Skeletal muscle tissue (tissue), 4 donors: Measurements from ENCODE around the gene PERM1. TPM values are rescaled to one million over a fixed set of nuclear protein-coding genes. Genes with fewer than 3 reads are reported as not detected.
"Not testable (repeated sequence)": the region's sequence is repeated elsewhere in the genome, so short reads cannot be mapped to it uniquely, and the experiment has no call there.

Source experiments
- H3K27ac ChIP-seq: one replicate; pipeline ENCODE4 v1.7.0; 2013; ENCODE audit warnings: mild to moderate bottlenecking, low read depth, low read length, inconsistent platforms
- H3K27me3 ChIP-seq, 3 donors: one replicate each; pipeline ENCODE4 v1.7.0; 2013; ENCODE audit warnings: low read length in 3 of 3; ENCODE audit not compliant: control insufficient read depth in 3 of 3, insufficient read depth in 3 of 3
- H3K36me3 ChIP-seq, 3 donors: one replicate each; pipeline ENCODE4 v1.7.0; 2013; ENCODE audit warnings: low read length in 3 of 3; ENCODE audit not compliant: control insufficient read depth in 3 of 3, insufficient read depth in 3 of 3
- H3K4me1 ChIP-seq, 3 donors: one replicate each; pipeline ENCODE4 v1.7.0; 2013; ENCODE audit warnings: low read length in 3 of 3, mild to moderate bottlenecking in 3 of 3; ENCODE audit not compliant: control insufficient read depth in 3 of 3, insufficient read depth in 3 of 3
- H3K4me3 ChIP-seq, 3 donors: one replicate each; pipeline ENCODE4 v1.7.0; 2013; ENCODE audit warnings: low read length in 3 of 3
- H3K9ac ChIP-seq, 3 donors: one replicate each; pipeline ENCODE4 v1.7.0; 2013; ENCODE audit warnings: low read length in 3 of 3, mild to moderate bottlenecking in 3 of 3, moderate library complexity in 2 of 3, low read depth in 1 of 3
- H3K9me3 ChIP-seq, 3 donors: one replicate each; pipeline ENCODE4 v1.7.0; 2013; ENCODE audit warnings: low read length in 3 of 3; ENCODE audit not compliant: control insufficient read depth in 3 of 3
- total RNA-seq: library from RNA; depleted of rRNA; stranded (reverse); fragments of >200 nt; gene quantifications from one replicate; pipeline ENCODE4 v1.2.3, GENCODE V29; 2014
- donor health status: Osteomylitis.

The PERM1 gene
- total RNA-seq, 1 donor from 2014 or later, result 3.1 TPM

DNA sequence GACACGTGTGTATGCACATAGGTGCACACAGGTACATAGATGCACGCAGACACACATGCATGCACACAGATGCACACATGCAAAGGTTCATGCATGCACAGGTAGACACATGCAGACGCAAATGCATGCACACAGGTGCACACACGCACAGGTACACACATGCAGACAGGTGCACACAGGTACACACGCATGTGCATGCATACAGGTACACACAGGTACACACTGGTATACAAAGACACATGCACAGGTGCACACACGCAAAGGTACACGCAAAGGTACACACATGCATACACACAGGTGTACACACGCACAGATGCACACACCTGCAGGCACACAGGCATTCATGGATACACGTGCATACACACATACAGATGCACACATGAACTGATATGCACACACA, 31.6 kb downstream of the PERM1 start:
- H3K36me3 ChIP-seq, result peaks cover 88 to 94% (median 89%) of the 10 kb centered on the region in 3 donors
- no peaks in the 10 kb centered on the region for H3K27me3 ChIP-seq

DNA sequence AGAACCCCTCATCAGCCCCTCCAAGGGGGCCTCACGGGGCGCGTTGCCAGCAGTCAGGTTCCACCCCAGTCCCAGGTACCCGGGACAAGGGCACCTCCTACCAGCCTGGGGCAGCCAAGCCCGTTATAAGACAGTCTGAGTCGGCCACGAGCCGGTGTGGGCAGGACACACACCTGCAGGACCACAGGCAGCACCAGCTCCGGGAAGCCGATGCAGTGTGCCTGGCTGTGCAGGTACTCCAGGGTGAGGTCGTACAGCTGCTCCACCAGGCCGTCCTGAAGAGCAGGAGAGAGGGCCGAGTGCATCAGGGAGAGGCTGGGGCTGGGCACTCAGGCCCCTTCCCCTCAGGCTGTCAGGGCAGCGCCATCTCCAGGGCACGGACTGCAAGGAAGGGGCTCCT, 33.9 kb downstream of the PERM1 start:
- Histone ChIP-seq H3K9me3 (no peaks in the 10 kb centered on the region), H3K4me1 (peaks cover 0 to 3% (median 0%) of the 10 kb centered on the region in 3 donors), H3K36me3 (peaks cover 67 to 74% (median 72%) of the 10 kb centered on the region in 3 donors)

More for the DNA sequence above, 31.6 kb downstream of the PERM1 start:
- H3K4me3 ChIP-seq, result no peak overlapping the region
- no peaks in the 10 kb centered on the region for H3K4me1 ChIP-seq
- H3K27ac ChIP-seq, result no peak overlapping the region
- H3K9ac ChIP-seq, result no peak overlapping the region
- no peaks in the 10 kb centered on the region for H3K9me3 ChIP-seq

DNA sequence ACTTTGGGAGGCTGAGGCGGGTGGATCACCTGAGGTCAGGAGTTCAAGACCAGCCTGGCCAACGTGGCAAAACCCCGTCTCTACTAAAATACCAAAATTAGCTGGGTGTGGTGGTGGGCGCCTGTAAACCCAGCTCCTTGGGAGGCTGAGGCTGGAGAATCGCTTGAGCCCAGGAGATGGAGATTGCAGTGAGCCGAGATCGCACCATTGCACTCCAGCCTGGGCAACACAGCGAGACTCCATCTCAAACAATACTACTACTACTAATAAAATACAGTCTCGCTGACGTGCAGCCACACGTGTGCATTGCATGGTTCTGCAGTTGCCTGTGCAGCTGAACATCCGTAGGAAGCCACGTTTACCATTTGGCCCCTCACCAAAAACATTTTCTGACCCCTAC, 35.1 kb downstream of the PERM1 start:
- not testable (repeated sequence) for H3K27me3 ChIP-seq, H3K27ac ChIP-seq, H3K4me1 ChIP-seq, H3K9me3 ChIP-seq, H3K4me3 ChIP-seq, H3K9ac ChIP-seq
- H3K36me3 ChIP-seq, result peaks cover 56 to 64% (median 61%) of the 10 kb centered on the region in 3 donors

More for the DNA sequence above, 33.9 kb downstream of the PERM1 start:
- Histone ChIP-seq H3K27me3 (peaks cover 0 to 4% (median 2%) of the 10 kb centered on the region in 3 donors), H3K4me3 (no peak overlapping the region), H3K27ac (no peak overlapping the region), H3K9ac (no peak overlapping the region)

DNA sequence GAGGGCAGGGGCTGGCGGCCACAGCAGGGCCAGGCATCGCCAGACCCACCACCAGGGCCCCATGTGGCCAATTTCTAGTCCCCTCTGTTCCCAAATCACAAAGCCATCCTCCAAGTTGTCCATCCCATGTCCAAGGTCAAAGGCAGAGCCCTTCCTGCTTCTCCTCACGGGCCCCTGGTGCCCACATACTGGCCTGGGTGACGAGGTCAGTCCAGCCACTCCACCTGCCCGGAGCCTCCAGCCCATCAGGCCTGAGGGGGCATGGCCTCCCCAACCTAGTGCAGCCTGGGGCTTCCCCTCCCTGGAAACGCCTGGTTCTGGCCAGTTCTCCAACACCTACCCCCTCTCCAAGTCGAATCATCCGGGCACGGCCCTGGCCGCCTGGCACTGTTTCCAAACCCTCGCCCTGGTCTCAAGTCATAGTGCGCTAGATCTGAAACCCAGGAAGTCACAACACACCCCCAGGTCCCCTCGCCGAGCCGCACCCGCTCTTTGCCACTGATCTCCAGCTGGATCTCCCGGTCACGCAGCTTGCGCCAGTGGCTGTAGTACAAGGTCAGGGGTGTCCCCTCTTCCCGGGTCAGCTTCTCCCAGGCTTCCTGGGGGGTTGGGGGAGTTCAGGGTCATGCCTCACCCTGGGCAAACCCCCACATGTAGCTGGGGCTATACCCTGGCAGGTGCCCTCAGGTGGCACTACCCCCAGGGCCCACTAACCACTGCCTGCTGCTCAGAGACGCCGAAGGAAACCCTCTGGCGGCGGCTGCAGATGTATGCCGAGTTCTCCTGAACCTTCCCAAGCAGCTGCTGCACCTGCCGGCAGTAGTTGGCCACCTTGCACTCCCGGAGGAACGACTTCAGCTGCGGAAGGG, 36.0 kb downstream of the PERM1 start:
- Histone ChIP-seq H3K27me3 (peaks cover 7 to 13% (median 11%) of the 10 kb centered on the region in 3 donors), H3K4me1 (peaks cover 4 to 10% (median 5%) of the 10 kb centered on the region in 3 donors), H3K36me3 (peaks cover 48 to 55% (median 54%) of the 10 kb centered on the region in 3 donors), H3K27ac (no peak overlapping the region), H3K4me3 (no peak overlapping the region), H3K9me3 (no peaks in the 10 kb centered on the region), H3K9ac (no peak overlapping the region)

DNA sequence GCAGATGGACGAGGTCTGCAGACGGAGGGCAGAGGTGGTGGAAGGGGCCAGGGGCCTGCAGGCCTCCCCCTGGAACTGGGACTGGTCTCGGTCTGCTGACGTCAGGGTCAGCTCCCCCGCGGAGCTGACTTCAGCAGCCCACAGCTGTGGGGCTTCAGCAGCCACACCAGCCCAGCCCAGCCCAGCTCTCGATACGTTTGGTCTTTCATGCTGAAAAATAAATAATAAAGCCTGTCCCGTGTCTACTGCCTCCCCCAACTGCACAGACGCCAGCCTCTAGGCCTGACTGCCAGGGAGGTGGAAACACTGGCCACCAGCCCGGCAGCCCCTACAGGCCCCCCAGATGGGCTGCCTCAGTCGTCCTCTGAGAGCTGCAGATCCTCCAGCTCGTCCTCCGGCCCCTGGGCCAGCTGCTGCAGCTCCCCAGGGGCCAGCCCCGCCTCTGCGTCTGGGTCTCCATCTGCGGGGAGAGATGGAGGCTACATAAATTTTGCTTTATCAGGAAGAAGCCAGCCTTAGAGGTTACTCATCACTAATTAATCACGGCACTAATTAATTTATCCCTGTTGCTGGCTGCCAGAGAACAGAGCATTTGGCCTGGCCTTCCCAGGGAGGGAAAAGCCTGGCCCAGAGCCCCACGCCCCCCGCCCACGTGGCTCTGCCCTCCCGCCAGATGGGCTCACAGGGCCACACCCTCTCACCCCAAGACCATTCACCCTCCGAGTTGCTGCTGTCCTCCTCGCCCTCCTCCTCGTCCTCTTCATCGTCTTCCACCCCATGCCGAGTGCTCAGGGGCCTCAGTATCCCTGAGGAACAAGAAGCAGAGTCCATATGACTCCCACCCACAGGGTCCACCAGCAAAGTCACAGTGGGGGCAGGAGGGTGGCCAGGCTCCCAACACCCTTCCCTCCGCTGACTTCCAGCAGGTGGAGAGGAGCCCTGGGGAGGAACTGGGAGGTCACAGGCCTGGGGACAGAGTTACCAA, 37.3 kb downstream of the PERM1 start:
- H3K27ac ChIP-seq, result no peak overlapping the region
- H3K36me3 ChIP-seq, result peaks cover 35 to 42% (median 41%) of the 10 kb centered on the region in 3 donors
- H3K9me3 ChIP-seq, result no peaks in the 10 kb centered on the region
- H3K27me3 ChIP-seq, result peaks cover 16 to 24% (median 20%) of the 10 kb centered on the region in 3 donors
- no peak overlapping the region for H3K4me3 ChIP-seq
- no peak overlapping the region for H3K9ac ChIP-seq
- H3K4me1 ChIP-seq, result peaks cover 13 to 21% (median 16%) of the 10 kb centered on the region in 3 donors

DNA sequence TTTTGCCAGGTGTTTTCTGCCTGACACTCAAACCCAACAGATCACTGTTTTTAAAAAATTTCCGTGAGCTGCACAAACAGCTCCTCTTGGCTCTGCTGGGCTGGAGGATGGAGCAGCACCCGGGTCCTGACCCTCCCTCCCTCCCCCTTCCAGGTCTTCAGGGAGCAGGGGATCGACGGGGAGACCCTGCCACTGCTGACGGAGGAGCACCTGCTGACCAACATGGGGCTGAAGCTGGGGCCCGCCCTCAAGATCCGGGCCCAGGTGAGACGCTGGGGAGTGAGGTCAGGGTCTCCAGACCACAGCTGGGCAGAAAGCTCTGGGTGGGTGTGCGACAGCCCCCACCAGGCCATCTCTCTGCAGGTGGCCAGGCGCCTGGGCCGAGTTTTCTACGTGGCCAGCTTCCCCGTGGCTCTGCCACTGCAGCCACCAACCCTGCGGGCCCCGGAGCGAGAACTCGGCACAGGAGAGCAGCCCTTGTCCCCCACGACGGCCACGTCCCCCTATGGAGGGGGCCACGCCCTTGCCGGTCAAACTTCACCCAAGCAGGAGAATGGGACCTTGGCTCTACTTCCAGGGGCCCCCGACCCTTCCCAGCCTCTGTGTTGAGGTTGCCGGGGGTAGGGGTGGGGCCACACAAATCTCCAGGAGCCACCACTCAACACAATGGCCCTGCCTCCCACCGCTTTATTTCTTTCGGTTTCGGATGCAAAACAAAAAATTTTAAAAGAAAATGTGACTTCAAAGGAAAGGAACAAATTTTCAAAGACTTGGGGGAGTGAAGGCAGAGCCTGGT, 38.1 kb downstream of the PERM1 start:
- no peak overlapping the region for H3K9ac ChIP-seq

DNA sequence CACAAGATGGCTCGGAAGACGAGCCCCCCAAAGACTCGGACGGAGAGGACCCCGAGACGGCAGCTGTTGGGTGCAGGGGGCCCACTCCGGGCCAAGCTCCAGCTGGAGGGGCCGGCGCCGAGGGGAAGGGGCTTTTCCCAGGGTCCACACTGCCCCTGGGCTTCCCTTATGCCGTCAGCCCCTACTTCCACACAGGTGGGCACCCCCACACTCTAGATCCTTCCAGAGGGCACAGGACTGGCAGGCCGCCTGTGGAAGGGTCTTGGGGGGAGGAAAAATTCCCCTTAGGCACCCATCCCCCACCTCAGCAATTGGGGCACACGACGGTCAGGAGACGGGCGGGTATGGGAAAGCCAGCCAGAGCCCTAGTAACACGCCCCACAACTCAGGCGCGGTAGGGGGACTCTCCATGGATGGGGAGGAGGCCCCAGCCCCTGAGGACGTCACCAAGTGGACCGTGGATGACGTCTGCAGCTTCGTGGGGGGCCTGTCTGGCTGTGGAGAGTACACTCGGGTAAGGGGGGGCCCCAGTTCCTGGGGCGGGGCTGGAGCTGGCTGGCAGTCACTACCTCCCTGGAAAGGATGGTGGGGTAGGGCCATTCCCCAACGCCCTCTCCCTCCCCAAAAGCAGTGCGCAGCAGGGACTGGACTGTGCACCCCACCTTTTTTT, 38.9 kb downstream of the PERM1 start:
- Histone ChIP-seq H3K27ac (no peak overlapping the region), H3K4me1 (peaks cover 14 to 28% (median 22%) of the 10 kb centered on the region in 3 donors), H3K9ac (no peak overlapping the region), H3K36me3 (peaks cover 20 to 26% (median 26%) of the 10 kb centered on the region in 3 donors), H3K27me3 (peaks cover 18 to 40% (median 37%) of the 10 kb centered on the region in 3 donors), H3K4me3 (no peak overlapping the region), H3K9me3 (no peaks in the 10 kb centered on the region)

More for the DNA sequence above, 38.1 kb downstream of the PERM1 start:
- Histone ChIP-seq H3K9me3 (no peaks in the 10 kb centered on the region), H3K4me1 (peaks cover 14 to 28% (median 22%) of the 10 kb centered on the region in 3 donors), H3K4me3 (no peak overlapping the region), H3K27ac (no peak overlapping the region), H3K27me3 (peaks cover 18 to 32% (median 29%) of the 10 kb centered on the region in 3 donors), H3K36me3 (peaks cover 26 to 34% (median 32%) of the 10 kb centered on the region in 3 donors)

DNA sequence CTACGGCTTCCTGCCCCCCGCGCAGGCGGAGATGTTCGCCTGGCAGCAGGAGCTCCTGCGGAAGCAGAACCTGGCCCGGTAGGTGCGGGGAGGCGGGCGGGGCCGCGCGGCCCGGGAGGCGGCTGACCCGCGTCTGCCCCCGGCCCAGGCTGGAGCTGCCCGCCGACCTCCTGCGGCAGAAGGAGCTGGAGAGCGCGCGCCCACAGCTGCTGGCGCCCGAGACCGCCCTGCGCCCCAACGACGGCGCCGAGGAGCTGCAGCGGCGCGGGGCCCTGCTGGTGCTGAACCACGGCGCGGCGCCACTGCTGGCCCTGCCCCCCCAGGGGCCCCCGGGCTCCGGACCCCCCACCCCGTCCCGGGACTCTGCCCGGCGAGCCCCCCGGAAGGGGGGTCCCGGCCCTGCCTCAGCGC, 39.5 kb downstream of the PERM1 start:
- no peak overlapping the region for H3K27ac ChIP-seq
- H3K4me3 ChIP-seq, result no peak overlapping the region
- H3K4me1 ChIP-seq, result peaks cover 14 to 28% (median 22%) of the 10 kb centered on the region in 3 donors
- no peak overlapping the region for H3K9ac ChIP-seq
- no peaks in the 10 kb centered on the region for H3K9me3 ChIP-seq
- peaks cover 18 to 44% (median 41%) of the 10 kb centered on the region in 3 donors for H3K27me3 ChIP-seq
- peaks cover 15 to 21% (median 20%) of the 10 kb centered on the region in 3 donors for H3K36me3 ChIP-seq
